Ishikawa (cell line): ENCODE results near the gene MKKS.

Experiments
- EP300 ChIP-seq: IDR thresholded peaks from 2 replicates; pipeline ENCODE4 v1.6.1; 2012; ENCODE audit warnings: borderline replicate concordance
- NFIC ChIP-seq: IDR thresholded peaks from 2 replicates; pipeline ENCODE4 v1.6.1; 2012
- REST ChIP-seq: IDR thresholded peaks from 2 replicates; pipeline ENCODE4 v1.6.1; 2012; ENCODE audit warnings: low read depth, mild to moderate bottlenecking
- TEAD4 ChIP-seq: IDR thresholded peaks from 2 replicates; pipeline ENCODE4 v1.6.1; 2012
- ZBTB7A ChIP-seq: IDR thresholded peaks from 2 replicates; pipeline ENCODE4 v1.6.1; 2012; ENCODE audit warnings: low read depth

MKKS gene

GRCh38 chr20:10352934-10353824 is 80.8 kb downstream of the MKKS start:
- no peak for TF ChIP-seq ZBTB7A
- TF ChIP-seq NFIC: peak; percentile 58
- TF ChIP-seq TEAD4: peak; percentile 58
- no peak for TF ChIP-seq REST
- TF ChIP-seq EP300: peak; percentile 32; the same call in 1 of the 2 replicates
